SU-DHL-6 (cell line): ENCODE results near the gene SHISA7.

Source experiments
- H2AFZ ChIP-seq: fragments of 200-600 bp; sonication (generic); 2 replicates; pipeline ENCODE4 v1.6.1; 2014; ENCODE audit warnings: low read depth, mild to moderate bottlenecking, moderate library complexity, mixed read lengths, antibody characterized with exemption, low read length; ENCODE audit not compliant: severe bottlenecking
- H3F3A ChIP-seq: fragments of 200-600 bp; shearing (Covaris generic); 2 replicates; pipeline ENCODE4 v1.6.0; 2016; ENCODE audit warnings: antibody characterized with exemption, mild to moderate bottlenecking; ENCODE audit not compliant: insufficient read depth
- H3K27ac ChIP-seq: fragments of 200-600 bp; sonication (generic); 2 replicates; pipeline ENCODE4 v1.5.1; 2016; ENCODE audit warnings: low read depth, mild to moderate bottlenecking, low read length, moderate library complexity, mixed read lengths
- H3K27me3 ChIP-seq: fragments of 200-600 bp; sonication (generic), shearing (Covaris generic); 2 replicates; pipeline ENCODE4 v1.6.0; 2014; ENCODE audit warnings: mild to moderate bottlenecking, low read length
- H3K36me3 ChIP-seq: fragments of 200-600 bp; sonication (generic); 2 replicates; pipeline ENCODE4 v1.6.1; 2014; ENCODE audit warnings: mild to moderate bottlenecking, low read length, mixed read lengths
- H3K4me2 ChIP-seq: fragments of 300-600, 200-600 bp; shearing (Covaris generic), sonication (generic); 2 replicates; pipeline ENCODE4 v1.6.0; 2014; ENCODE audit warnings: low read length, low read depth, mild to moderate bottlenecking; ENCODE audit not compliant: poor library complexity, severe bottlenecking
- H3K4me3 ChIP-seq: fragments of 200-600 bp; sonication (generic); 2 replicates; pipeline ENCODE4 v1.5.1; 2014; ENCODE audit warnings: antibody characterized with exemption, low read length, mild to moderate bottlenecking, mixed read lengths; ENCODE audit not compliant: insufficient read depth, poor library complexity, severe bottlenecking
- H3K79me2 ChIP-seq: fragments of 200-600 bp; sonication (generic); 2 replicates; pipeline ENCODE4 v1.6.1; 2014; ENCODE audit warnings: mild to moderate bottlenecking, low read length, moderate library complexity; ENCODE audit not compliant: insufficient read depth
- H3K9ac ChIP-seq: fragments of 200-600 bp; sonication (generic); 2 replicates; pipeline ENCODE4 v1.7.0; 2014; ENCODE audit warnings: mild to moderate bottlenecking, low read length
- H3K9me2 ChIP-seq: fragments of 200-600 bp; sonication (generic); replicated peaks from 2 replicates; pipeline ENCODE4 v1.6.1; 2014; ENCODE audit warnings: low read length; ENCODE audit not compliant: insufficient read depth
- H3K9me3 ChIP-seq: fragments of 200-600 bp; sonication (generic); 2 replicates; pipeline ENCODE4 v1.6.1; 2014; ENCODE audit warnings: low read length, mixed read lengths; ENCODE audit not compliant: insufficient read depth
- H4K20me1 ChIP-seq: fragments of 200-600 bp; sonication (generic); 2 replicates; pipeline ENCODE4 v1.6.1; 2014; ENCODE audit warnings: low read depth, mild to moderate bottlenecking, antibody characterized with exemption, low read length, moderate library complexity, mixed read lengths
- CTCF ChIP-seq: fragments of 200-600 bp; sonication (generic); IDR thresholded peaks from one replicate; pipeline ENCODE4 v1.5.1; 2017; ENCODE audit warnings: antibody characterized with exemption, mild to moderate bottlenecking, low read length, moderate library complexity; ENCODE audit not compliant: insufficient read depth, poor library complexity, severe bottlenecking
- EZH2phosphoT487 ChIP-seq: fragments of 200-600 bp; sonication (generic), shearing (Covaris generic); conservative IDR thresholded peaks from 2 replicates; pipeline ENCODE4 v1.6.1; 2018; ENCODE audit warnings: mild to moderate bottlenecking, antibody characterized with exemption, low read length, moderate library complexity, mixed read lengths

Gene SHISA7

GRCh38 chr19:55466241-55466614, 23.1 kb upstream of the SHISA7 start:
- Histone ChIP-seq H4K20me1 (no peaks in the 10 kb centered on the region), H3K79me2 (no peaks in the 10 kb centered on the region), H3K9ac (no peak overlapping the region), H3K4me2 (no peak overlapping the region), H3K36me3 (no peaks in the 10 kb centered on the region), H3K4me3 (no peak overlapping the region), H3K9me2 (no peaks in the 10 kb centered on the region), H3K27me3 (no peaks in the 10 kb centered on the region), H3K27ac (no peak overlapping the region), H3K9me3 (no peaks in the 10 kb centered on the region), H3F3A (no peaks in the 10 kb centered on the region), H2AFZ (no peak overlapping the region)
- TF ChIP-seq EZH2phosphoT487 (no peak), CTCF (no peak)

DNA sequence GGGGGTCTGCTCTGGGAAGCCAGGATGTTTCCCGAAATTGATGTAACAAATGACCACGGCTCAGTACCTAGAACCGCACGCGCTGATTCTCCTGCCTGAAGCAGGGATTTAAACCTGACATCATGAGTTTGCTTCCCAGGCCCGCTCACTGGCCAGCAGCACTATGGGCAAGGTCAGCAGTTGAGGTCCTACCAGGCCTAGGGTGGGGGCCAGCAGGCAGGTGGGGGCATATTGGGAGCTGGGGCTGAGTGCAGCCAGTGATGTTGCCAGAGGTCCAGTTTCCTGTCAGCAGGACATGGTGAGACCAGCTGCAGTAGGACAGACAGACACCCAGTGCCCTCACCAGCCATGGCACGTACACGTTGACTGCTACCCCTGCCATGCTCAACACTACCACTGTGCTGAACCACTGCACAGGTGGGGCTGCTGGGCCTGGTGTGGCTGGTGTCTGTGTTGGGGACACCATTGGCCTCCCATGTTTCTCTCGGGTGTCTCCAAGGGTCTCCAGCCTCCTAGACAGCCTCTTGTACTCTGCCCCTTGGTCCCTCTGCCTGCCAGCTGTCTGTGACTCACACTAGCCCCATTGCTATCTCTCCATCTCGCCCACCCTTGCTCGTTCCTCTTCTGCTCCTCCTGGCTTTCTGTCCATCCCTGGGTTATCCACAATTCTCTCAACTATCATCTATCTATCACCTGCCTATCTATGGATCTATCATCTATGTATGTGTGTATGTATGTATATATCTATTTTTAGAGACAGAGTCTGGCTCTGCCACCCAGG, 22.6 kb upstream of the SHISA7 start:
- Histone ChIP-seq H3K36me3 (no peaks in the 10 kb centered on the region), H3K27ac (no peak overlapping the region), H3K4me3 (no peak overlapping the region), H3K79me2 (peaks cover 2% of the 10 kb centered on the region; the same call in 1 of the 2 replicates), H3K9me2 (no peaks in the 10 kb centered on the region), H3K9ac (no peak overlapping the region), H3K9me3 (no peaks in the 10 kb centered on the region), H4K20me1 (no peaks in the 10 kb centered on the region), H3F3A (peaks cover 2% of the 10 kb centered on the region; the same call in 1 of the 2 replicates), H2AFZ (no peak overlapping the region), H3K4me2 (no peak overlapping the region), H3K27me3 (no peaks in the 10 kb centered on the region)
- TF ChIP-seq EZH2phosphoT487, result no peak
- no peak for TF ChIP-seq CTCF

DNA sequence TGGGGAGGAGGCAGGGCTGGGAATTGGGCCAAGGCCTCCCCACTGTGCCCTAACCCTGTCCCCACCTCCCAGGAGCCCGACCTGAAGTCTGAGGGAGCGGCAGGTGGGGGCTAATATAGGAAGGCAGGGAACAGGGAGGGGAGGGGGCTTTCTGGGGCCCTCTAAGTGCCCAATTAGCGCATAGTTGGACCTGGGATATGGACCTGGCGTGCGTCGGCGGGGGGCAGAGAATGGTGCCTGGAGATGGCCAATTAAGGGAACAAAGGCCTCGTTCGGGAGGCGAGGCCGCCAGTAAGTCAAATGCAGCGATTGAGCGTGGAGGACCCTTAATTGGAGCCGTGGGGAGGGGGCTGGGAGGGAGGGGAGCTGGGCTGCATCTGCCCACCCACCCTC, 21.6 kb upstream of the SHISA7 start, which contains the start of gene C19orf85:
TSS of gene C19orf85 (minus strand) at position 90 of the 393 bp plus-strand sequence. CDS start 197 bp downstream, outside the sequence.
- Histone ChIP-seq H3K4me2 (no peak within 1 kb of the TSS), H3F3A (peaks cover 9% of the 10 kb centered on the region; the same call in 1 of the 2 replicates), H3K9ac (no peak within 1 kb of the TSS), H3K9me2 (no peaks in the 10 kb centered on the region), H3K79me2 (peaks cover 9% of the 10 kb centered on the region; the same call in 1 of the 2 replicates), H3K36me3 (no peaks in the 10 kb centered on the region), H3K27me3 (no peaks in the 10 kb centered on the region), H2AFZ (no peak within 1 kb of the TSS), H4K20me1 (no peaks in the 10 kb centered on the region), H3K27ac (no peak within 1 kb of the TSS), H3K9me3 (no peaks in the 10 kb centered on the region), H3K4me3 (no peak within 1 kb of the TSS)
- no peak for TF ChIP-seq CTCF
- no peak for TF ChIP-seq EZH2phosphoT487
